GM12891 (cell line): ENCODE measurements around the gene DYNLRB1.
A peak's percentile ranks its signal among the peaks of the same experiment; 100 is the strongest.
"Not testable (repeated sequence)": the region's sequence is repeated elsewhere in the genome, so short reads cannot be mapped to it uniquely, and the experiment has no call there.

Experiments
- DNase-seq: peaks from one replicate; pipeline ENCODE4 v3.0.0; 2011; ENCODE audit warnings: low spot score; ENCODE audit not compliant: insufficient read length
- FAIRE-seq: peaks from 2 replicates; lab custom pipeline; 2011; peaks lifted over from hg19 to GRCh38; lab: Jason Lieb, UNC
- PAX5 ChIP-seq: IDR thresholded peaks from 2 replicates; pipeline ENCODE4 v1.6.1; 2011; ENCODE audit warnings: low read length, moderate library complexity, mild to moderate bottlenecking; ENCODE audit not compliant: insufficient read depth, severe bottlenecking
- POLR2A ChIP-seq: IDR thresholded peaks from 2 replicates; pipeline ENCODE4 v1.6.1; 2011; ENCODE audit warnings: low read depth, low read length, control low read depth
- POLR2AphosphoS5 ChIP-seq: IDR thresholded peaks from 2 replicates; pipeline ENCODE4 v1.6.1; 2011; ENCODE audit warnings: low read depth, low read length, control low read depth
- POU2F2 ChIP-seq: IDR thresholded peaks from 2 replicates; pipeline ENCODE4 v1.6.1; 2011; ENCODE audit warnings: low read depth, mild to moderate bottlenecking, control low read depth, low read length, moderate library complexity
- SPI1 ChIP-seq: IDR thresholded peaks from 2 replicates; pipeline ENCODE4 v1.6.1; 2011; ENCODE audit warnings: low read depth, low read length, control low read depth
- TAF1 ChIP-seq: IDR thresholded peaks from 2 replicates; pipeline ENCODE4 v1.6.1; 2011; ENCODE audit warnings: low read depth, low read length, control low read depth

The DYNLRB1 gene

DNA sequence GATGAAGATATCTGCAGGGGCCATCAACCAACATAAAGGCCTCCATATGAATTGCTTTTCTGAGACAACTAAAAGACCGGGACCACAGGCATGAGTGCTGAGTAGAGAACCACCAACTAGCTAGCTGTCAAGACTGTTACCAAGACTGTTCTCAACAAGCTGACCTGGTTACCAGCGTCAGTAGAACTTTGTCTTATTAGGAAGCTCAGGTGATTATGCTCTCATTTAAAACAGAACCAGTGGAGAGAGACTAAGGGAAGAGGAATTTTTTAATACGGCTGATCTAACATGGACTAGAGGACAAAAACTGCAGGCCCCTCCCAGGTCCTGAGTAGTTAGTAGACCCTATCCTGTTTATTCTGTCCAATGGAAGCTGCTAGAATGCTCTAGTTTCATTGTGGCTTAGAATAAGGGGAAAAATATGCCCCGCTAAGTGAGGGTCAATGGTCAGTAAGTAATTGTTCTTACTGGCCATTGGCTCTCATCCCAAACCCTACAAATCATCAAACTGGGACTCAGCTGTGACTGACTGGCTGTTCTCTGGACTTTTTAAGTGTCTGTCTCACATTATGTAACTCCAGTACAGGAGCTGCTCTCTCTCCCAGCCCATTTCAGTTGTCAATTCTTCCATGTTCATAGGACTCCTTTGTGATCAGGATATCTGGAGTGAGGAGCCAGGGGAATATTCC is 3.8 kb upstream of the DYNLRB1 start:
- FAIRE-seq (no peak), DNase-seq (no peak)
- no peak for TF ChIP-seq POLR2AphosphoS5
- TF ChIP-seq POU2F2 = no peak
- TF ChIP-seq PAX5 = no peak
- TF ChIP-seq SPI1 = no peak
- no peak for TF ChIP-seq POLR2A

DNA sequence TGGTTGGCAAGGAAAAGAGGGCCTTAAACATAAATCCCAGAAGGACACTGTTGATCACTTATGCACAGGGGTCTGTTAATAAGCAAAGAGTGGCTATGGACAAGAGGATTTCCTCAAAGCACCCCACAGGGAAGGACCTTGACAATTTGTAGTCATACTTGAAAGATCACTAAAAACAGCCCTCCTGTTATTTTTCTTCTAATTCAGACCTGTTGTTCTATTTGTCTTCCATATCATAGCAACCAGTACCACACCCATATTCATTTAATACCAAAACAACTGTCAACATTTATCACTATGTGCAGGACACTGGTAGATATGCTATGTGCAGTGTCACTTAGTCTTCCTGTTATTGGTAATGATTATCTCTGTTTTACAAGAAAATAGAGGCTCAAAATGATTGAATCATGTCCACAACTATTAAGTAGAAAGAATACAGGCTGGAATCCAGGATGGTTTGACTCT is 3.2 kb upstream of the DYNLRB1 start:
- FAIRE-seq (no peak), DNase-seq (no peak)
- TF ChIP-seq POU2F2 (no peak), POLR2A (no peak), TAF1 (no peak), POLR2AphosphoS5 (no peak), PAX5 (no peak), SPI1 (no peak)

DNA sequence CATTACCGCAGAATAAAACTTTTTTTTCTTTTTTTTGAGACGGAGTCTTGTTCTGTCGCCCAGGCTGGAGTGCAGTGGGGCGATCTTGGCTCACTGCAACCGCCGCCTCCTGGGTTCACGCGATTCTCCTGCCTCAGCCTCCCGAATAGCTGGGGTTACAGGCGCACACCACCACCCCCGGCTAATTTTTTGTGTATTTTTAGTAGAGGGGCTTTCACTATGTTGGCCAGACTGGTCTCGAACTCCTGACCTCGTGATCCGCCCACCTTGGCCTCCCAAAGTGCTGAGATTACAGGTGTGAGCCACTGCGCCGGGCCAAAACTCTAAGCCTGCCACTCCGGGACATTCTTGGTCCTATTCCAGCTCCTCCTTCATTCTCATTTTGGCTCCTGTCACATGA is 2.2 kb upstream of the DYNLRB1 start:
- DNase-seq, FAIRE-seq: not testable (repeated sequence)

DNA sequence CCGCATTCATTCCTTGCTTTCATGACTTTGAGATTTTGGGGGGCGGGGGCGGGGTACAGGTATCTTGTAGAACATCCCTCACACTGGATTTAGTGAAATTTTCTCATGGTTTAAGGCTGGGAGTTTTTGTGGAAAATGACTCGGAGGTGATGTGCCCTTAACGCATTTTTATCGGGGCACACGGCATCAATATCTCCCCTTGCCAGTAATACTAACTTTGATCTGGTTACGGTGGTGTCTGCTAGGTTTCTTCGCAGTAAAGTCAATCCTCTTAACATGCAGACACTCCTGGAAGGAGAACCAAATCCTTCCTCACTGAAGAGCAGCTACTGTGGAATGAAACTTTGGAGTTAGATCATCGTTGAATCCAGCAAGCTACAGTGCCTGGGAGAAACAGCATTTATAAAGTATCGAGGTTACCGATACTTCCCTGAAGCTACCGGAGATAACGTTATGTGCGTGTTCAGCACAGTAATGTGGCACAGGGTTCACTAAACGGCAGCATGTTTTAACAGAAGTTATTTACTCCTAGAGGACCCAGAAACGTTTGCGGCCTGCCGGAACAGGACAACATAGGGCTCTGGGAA is 1.2 kb upstream of the DYNLRB1 start:
- FAIRE-seq (no peak), DNase-seq (no peak)
- TF ChIP-seq POLR2AphosphoS5 (no peak), SPI1 (no peak), PAX5 (no peak), POU2F2 (no peak), POLR2A (no peak), TAF1 (no peak; the same call in 1 of the 2 replicates)

DNA sequence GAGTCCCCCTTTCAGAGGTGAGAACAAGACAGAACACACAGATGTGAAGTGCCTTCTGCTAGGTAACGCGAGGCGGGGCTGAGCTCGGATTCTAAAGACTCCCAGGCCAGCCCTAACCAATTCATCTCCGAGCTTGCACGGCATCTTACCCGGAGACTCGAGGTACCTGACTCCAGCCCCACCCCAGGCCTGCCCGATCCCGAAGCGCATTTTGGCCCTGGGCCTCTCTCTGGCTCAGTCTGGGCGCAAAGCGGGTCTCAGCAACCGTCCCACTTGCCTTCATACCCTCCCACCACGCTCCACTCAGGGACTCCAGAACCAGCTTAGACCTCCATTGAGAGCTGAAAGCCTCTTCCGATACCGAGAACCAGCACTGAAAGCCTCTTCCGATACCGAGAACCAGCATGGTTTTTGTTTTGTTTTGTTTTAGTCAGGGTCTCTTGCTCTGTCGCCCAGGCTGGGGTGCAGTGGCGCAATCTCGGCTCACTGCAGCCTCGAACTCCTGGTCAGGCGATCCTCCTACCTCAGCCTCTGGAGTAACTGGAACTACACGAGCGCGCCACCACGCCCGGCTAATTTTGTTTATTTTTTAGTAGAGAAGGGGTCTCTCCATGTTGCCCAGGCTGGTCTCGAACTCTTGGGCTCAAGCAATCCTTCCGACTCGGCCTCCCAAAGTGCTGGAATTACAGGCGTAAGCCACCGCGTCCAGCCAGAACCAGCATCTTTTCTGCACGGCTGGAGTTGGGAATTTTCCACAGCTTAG is 557 bp upstream of the DYNLRB1 start:
- peak; percentile 40; the same call in 1 of the 2 replicates for TF ChIP-seq POU2F2
- TF ChIP-seq POLR2AphosphoS5 = no peak
- peak; percentile 71 for TF ChIP-seq POLR2A
- TF ChIP-seq PAX5 = no peak
- FAIRE-seq (peak; percentile 88), DNase-seq (peak; percentile 48)

DNA sequence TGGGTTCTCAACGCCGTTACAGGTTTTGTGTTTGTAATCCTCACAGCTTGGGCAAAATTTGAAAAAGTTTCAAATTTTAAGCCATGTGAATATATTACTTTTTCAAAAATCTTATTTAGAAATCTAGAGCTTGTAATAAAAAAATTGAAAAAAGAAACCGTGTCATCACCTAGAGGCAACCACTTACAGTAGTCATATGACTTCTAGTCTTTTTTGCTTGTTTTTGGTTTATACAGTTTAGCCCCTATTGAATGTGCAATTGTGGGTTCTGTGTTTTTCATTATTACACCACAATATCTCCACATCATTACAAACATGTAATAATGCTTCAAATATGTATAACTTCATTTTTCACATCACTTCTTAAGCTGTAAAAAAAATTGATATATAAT is 888 bp downstream of the DYNLRB1 start:
- FAIRE-seq = no peak
- no peak for TF ChIP-seq POU2F2
- TF ChIP-seq PAX5 = no peak
- no peak for TF ChIP-seq POLR2A
- TF ChIP-seq POLR2AphosphoS5 = no peak
- TF ChIP-seq TAF1 = no peak
- TF ChIP-seq SPI1 = no peak
- no peak for DNase-seq

DNA sequence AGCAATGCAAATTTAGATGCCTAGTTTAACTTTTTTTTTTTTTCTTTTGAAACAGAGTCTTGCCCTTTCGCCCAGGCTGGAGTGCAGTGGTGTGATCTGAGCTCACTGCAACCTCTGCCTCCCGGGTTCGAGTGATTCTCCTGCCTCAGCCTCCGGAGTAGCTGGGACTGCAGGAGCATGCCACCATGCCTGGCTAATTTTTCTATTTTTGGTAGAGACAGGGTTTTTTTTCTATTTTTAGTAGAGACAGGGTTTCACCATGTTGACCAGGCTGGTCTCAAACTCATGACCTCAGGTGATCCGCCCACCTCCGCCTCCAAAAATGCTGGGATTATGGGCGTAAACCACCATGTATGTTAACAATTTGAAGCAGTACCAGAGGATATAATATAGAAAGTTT is 2.6 kb downstream of the DYNLRB1 start:
- DNase-seq, FAIRE-seq: not testable (repeated sequence)

DNA sequence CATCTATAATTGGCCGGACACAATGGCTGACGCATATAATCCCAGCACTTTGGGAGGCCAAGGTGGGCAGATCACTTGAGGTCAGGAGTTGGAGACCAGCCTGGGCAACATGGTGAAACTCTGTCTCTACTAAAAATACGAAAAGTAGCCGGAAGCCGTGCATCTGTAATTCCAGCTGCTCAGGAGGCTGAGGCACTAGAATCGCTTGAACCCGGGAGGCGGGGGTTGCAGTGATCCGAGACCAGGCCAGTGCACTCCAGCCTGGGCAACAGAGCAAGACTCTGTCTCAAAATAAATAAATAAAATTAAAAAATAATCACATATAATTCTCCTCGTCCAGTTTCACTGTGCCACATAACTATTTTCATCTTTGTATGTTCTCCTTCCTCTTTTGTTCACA is 3.6 kb downstream of the DYNLRB1 start:
- DNase-seq, FAIRE-seq: not testable (repeated sequence)

DNA sequence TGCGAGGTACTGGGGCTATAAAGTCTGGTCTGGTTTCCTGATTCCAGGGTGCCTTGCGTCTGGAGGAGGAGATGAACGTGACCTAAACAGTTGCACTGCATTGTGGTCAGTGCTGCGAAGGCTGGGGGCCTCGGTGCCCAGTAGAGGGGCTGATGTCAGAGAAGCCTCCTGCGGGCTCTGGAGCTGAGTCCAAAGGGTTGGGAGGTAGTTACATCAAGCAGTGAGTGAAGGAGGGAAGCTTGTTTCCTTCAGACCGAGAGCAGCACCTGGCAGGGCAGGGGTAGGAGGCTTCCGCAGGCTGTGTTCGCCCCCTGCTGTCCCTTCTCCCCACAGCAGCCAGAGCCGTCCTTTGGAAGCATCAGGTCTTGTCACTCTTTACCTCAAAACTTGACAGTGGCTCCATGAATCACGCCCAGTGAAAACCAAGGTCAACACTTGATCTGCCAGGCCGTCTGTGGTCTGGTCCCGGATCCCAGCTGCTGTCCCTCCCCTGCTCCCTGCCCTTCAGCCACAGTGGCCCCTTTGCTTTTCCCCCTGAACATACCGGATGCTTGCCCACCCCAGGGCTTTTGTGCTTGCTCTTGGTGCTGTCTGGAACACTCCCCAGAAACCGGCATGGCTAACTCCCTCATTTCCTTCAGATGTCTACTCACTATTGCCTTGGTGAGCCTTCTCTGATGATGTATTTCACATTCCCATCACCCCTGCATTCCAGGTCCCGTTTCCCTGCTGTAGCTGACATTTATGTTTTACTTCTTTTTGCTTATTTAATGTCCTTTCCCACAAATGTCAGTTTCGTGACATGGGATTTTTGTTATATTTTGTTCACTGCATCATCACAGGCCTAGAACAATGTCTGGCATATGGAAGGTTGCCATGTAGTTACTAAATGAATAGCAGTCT is 7.0 kb downstream of the DYNLRB1 start:
- FAIRE-seq (peak; percentile 58), DNase-seq (peak; percentile 53)
- TF ChIP-seq SPI1 (no peak), TAF1 (no peak), POLR2A (no peak), PAX5 (no peak), POLR2AphosphoS5 (no peak), POU2F2 (no peak)

DNA sequence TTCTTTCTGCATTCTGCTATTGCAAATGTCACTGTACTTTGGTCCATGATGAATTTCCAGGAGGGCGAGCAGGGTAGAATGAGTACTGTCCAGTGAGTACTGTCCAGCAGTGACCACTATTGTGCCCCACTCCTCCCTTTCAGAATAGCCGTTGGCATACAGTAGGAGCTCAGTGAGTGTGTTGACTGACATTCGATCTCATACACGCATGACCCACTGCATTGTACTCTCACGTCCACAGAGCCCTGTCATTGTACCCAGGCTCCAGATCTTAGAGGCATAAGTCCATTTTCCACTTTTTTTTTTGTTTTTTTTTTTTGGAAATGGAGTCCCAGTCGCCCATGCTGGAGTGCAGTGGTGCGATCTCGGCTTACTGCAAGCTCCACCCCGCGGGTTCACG is 8.2 kb downstream of the DYNLRB1 start:
- no peak for TF ChIP-seq TAF1
- TF ChIP-seq POLR2AphosphoS5 = no peak
- no peak for TF ChIP-seq SPI1
- no peak for TF ChIP-seq POU2F2
- TF ChIP-seq POLR2A = no peak
- no peak for TF ChIP-seq PAX5
- FAIRE-seq (no peak), DNase-seq (no peak)
